GM10248 (cell line): ENCODE results near the gene PTPN1.

Source experiments
- CTCF ChIA-PET: fragments of 300-600 bp; sonication (Branson Sonifier 250); formaldehyde crosslinking; extraction: SDS; loops from one replicate; lab custom pipeline; 2021; ENCODE audit warnings: antibody characterized with exemption; lab: Yijun Ruan, JAX
- POLR2A ChIA-PET: fragments of 350-650 bp; sonication (Branson Sonifier 250); formaldehyde crosslinking; extraction: SDS; loops from one replicate; lab custom pipeline; 2020; ENCODE audit warnings: antibody characterized with exemption; lab: Yijun Ruan, JAX
- DNase-seq: peaks from one replicate; pipeline ENCODE4 v3.0.0; 2012; ENCODE audit errors: extremely low spot score
- CTCF ChIP-seq: IDR thresholded peaks from 2 replicates; pipeline ENCODE4 v1.5.1; 2012; ENCODE audit warnings: mild to moderate bottlenecking, low read depth; ENCODE audit errors: extremely low read depth, missing control alignments, control extremely low read depth

Gene PTPN1

GRCh38 chr20:50478162-50478990 is 31.8 kb upstream of the PTPN1 start:
- peak; percentile 55 for TF ChIP-seq CTCF
- ChIA-PET CTCF (interaction anchor here (0.7 to 3.7 kb wide), 22 partner anchors 9 to 291 kb away, joined by 3 to 20 read pairs (median 4); partner anchors contain the start of gene PTPN1), POLR2A (interaction anchor here (0.6 kb wide), 2 partner anchors 51 to 379 kb away, joined by 6 to 8 read pairs; no protein-coding TSS in a partner anchor)
- DNase-seq, result peak; percentile 70

- ChIA-PET CTCF (interaction anchor here (1.4 to 2.5 kb wide), 4 partner anchors 18 to 296 kb away, joined by 3 to 15 read pairs (median 5); no protein-coding TSS in a partner anchor), POLR2A (no interaction called here)
- no peak for DNase-seq
- no peak for TF ChIP-seq CTCF
Measured at GRCh38 chr20:50481741-50482140, 28.4 kb upstream of the PTPN1 start.

- TF ChIP-seq CTCF, result no peak
- ChIA-PET POLR2A (no interaction called here), CTCF (interaction anchor here (1.3 to 2.5 kb wide), 9 partner anchors 13 to 411 kb away, joined by 3 to 15 read pairs (median 7); partner anchors contain the start of gene CEBPB)
- DNase-seq, result no peak
Measured at GRCh38 chr20:50482396-50482981, 27.7 kb upstream of the PTPN1 start.

GRCh38 chr20:50484271-50484976 is 25.8 kb upstream of the PTPN1 start:
- CTCF ChIA-PET, result interaction anchor here (0.8 to 2.5 kb wide), 8 partner anchors 15 to 305 kb away, joined by 3 to 15 read pairs (median 7); no protein-coding TSS in a partner anchor
- no peak for TF ChIP-seq CTCF
- DNase-seq, result no peak
- POLR2A ChIA-PET, result interaction anchor here (0.8 kb wide), 1 partner anchor 44 kb away, joined by 7 read pairs; no protein-coding TSS in a partner anchor

GRCh38 chr20:50487397-50487796 is 22.8 kb upstream of the PTPN1 start:
- ChIA-PET POLR2A (no interaction called here), CTCF (interaction anchor here (0.6 to 8.0 kb wide), 10 partner anchors 10 to 307 kb away, joined by 3 to 71 read pairs (median 4); partner anchors contain the start of genes BCAS4 and PTPN1)
- DNase-seq, result no peak
- no peak for TF ChIP-seq CTCF
